OCI-LY1 (cell line): ENCODE measurements around the gene C1QTNF3.

Experiments used
- H2AFZ ChIP-seq: fragments of 200-600 bp; sonication (generic), shearing (Covaris generic); 2 replicates; pipeline ENCODE4 v1.6.0; 2014; ENCODE audit warnings: antibody characterized with exemption, mild to moderate bottlenecking, low read length
- H3F3A ChIP-seq: fragments of 200-600 bp; sonication (generic), shearing (Covaris generic); 2 replicates; pipeline ENCODE4 v1.6.0; 2014; ENCODE audit warnings: mild to moderate bottlenecking, antibody characterized with exemption, low read length, moderate library complexity; ENCODE audit not compliant: insufficient read depth
- H3K27ac ChIP-seq: fragments of 200-600 bp; sonication (generic); 2 replicates; pipeline ENCODE4 v1.5.1; 2014; ENCODE audit warnings: low read length, mixed run types, mild to moderate bottlenecking, low read depth; ENCODE audit not compliant: poor library complexity, severe bottlenecking
- H3K27me3 ChIP-seq: fragments of 200-600 bp; sonication (generic); 2 replicates; pipeline ENCODE4 v1.6.0; 2014; ENCODE audit warnings: antibody characterized with exemption, mild to moderate bottlenecking, low read length, moderate library complexity; ENCODE audit not compliant: insufficient read depth
- H3K36me3 ChIP-seq: fragments of 200-600 bp; sonication (generic); 2 replicates; pipeline ENCODE4 v1.6.1; 2014; ENCODE audit warnings: mild to moderate bottlenecking, antibody characterized with exemption, low read length, moderate library complexity, mixed read lengths; ENCODE audit not compliant: insufficient read depth
- H3K4me1 ChIP-seq: fragments of 200-600 bp; sonication (generic); 2 replicates; pipeline ENCODE4 v1.5.1; 2014; ENCODE audit warnings: mild to moderate bottlenecking, low read length, moderate library complexity; ENCODE audit not compliant: insufficient read depth, severe bottlenecking
- H3K4me2 ChIP-seq: fragments of 200-600 bp; sonication (generic), shearing (Covaris generic); 2 replicates; pipeline ENCODE4 v1.6.1; 2014; ENCODE audit warnings: low read length
- H3K4me3 ChIP-seq: fragments of 200-600 bp; sonication (generic); 2 replicates; pipeline ENCODE4 v1.5.1; 2014; ENCODE audit warnings: low read length, low read depth, mild to moderate bottlenecking, mixed read lengths; ENCODE audit not compliant: poor library complexity, severe bottlenecking
- H3K79me2 ChIP-seq: fragments of 200-600 bp; shearing (Covaris generic); 2 replicates; pipeline ENCODE4 v1.6.1; 2016; ENCODE audit warnings: mixed run types, low read length, mixed read lengths; ENCODE audit not compliant: insufficient read depth
- H3K9ac ChIP-seq: fragments of 200-600 bp; sonication (generic), shearing (Covaris generic); 2 replicates; pipeline ENCODE4 v1.6.1; 2014; ENCODE audit warnings: mild to moderate bottlenecking, low read length, mixed read lengths
- H3K9me2 ChIP-seq: fragments of 200-600 bp; sonication (generic), shearing (Covaris generic); 2 replicates; pipeline ENCODE4 v1.6.1; 2014; ENCODE audit warnings: low read depth, mild to moderate bottlenecking, low read length, mixed read lengths
- H3K9me3 ChIP-seq: fragments of 200-600 bp; shearing (Covaris generic); 2 replicates; pipeline ENCODE4 v1.6.1; 2014; ENCODE audit warnings: low read length, mixed read lengths
- H4K20me1 ChIP-seq: fragments of 200-600 bp; sonication (generic), shearing (Covaris generic); 2 replicates; pipeline ENCODE4 v1.6.0; 2016; ENCODE audit warnings: mild to moderate bottlenecking, low read length; ENCODE audit not compliant: insufficient read depth
- EZH2 ChIP-seq: fragments of 200-600 bp; sonication (generic), shearing (Covaris generic); IDR thresholded peaks from 2 replicates; pipeline ENCODE4 v1.8.0; 2017; ENCODE audit warnings: borderline replicate concordance, mixed run types, mild to moderate bottlenecking, antibody characterized with exemption, low read length, moderate library complexity, mixed read lengths
- TF ChIP-seq, protein P1 (sequence below): fragments of 200-600 bp; sonication (generic), shearing (Covaris generic); IDR thresholded peaks from 2 replicates; pipeline ENCODE4 v1.5.1; 2017; ENCODE audit warnings: mild to moderate bottlenecking, antibody characterized with exemption, low read length, moderate library complexity, mixed read lengths

Gene C1QTNF3

DNA sequence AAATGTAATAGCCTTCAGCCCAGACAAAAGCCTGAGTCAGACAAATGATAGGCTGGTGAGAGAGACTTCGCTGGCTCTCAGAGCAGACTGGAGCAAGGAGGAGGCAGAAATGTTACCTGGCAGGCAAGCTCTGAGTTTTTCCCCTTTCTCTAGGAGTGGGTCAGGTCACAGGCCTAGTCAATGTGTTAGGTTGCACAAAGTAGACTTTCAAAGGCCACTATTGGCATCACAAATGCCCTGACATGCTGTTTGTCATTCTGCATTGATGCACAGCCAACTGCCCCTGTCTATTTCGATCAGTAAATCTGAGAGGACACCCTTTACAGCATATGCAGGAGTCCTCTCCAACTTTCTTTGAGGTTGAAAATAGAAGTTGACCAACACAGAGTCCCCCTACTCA is 15.5 kb upstream of the C1QTNF3 start:
- no peak for TF ChIP-seq EZH2
- no peaks in the 10 kb centered on the region for H3K36me3 ChIP-seq

GRCh38 chr5:34057569-34057968 is 14.6 kb upstream of the C1QTNF3 start:
- H3K9ac ChIP-seq, result no peak overlapping the region
- H3F3A ChIP-seq, result no peaks in the 10 kb centered on the region
- H3K4me2 ChIP-seq, result no peak overlapping the region
- H4K20me1 ChIP-seq, result no peaks in the 10 kb centered on the region
- no peaks in the 10 kb centered on the region for H3K36me3 ChIP-seq
- no peak overlapping the region for H3K27ac ChIP-seq
- no peaks in the 10 kb centered on the region for H3K27me3 ChIP-seq
- no peaks in the 10 kb centered on the region for H3K9me2 ChIP-seq
- H3K4me1 ChIP-seq, result no peaks in the 10 kb centered on the region
- H3K9me3 ChIP-seq, result no peaks in the 10 kb centered on the region
- TF ChIP-seq, protein P1, sequence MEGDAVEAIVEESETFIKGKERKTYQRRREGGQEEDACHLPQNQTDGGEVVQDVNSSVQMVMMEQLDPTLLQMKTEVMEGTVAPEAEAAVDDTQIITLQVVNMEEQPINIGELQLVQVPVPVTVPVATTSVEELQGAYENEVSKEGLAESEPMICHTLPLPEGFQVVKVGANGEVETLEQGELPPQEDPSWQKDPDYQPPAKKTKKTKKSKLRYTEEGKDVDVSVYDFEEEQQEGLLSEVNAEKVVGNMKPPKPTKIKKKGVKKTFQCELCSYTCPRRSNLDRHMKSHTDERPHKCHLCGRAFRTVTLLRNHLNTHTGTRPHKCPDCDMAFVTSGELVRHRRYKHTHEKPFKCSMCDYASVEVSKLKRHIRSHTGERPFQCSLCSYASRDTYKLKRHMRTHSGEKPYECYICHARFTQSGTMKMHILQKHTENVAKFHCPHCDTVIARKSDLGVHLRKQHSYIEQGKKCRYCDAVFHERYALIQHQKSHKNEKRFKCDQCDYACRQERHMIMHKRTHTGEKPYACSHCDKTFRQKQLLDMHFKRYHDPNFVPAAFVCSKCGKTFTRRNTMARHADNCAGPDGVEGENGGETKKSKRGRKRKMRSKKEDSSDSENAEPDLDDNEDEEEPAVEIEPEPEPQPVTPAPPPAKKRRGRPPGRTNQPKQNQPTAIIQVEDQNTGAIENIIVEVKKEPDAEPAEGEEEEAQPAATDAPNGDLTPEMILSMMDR, result no peak
- no peak for TF ChIP-seq EZH2
- H2AFZ ChIP-seq, result no peak overlapping the region
- no peaks in the 10 kb centered on the region for H3K79me2 ChIP-seq
- no peak overlapping the region for H3K4me3 ChIP-seq

More for the DNA sequence above, 15.5 kb upstream of the C1QTNF3 start:
- Histone ChIP-seq H3K4me3 (no peak overlapping the region), H3K27me3 (no peaks in the 10 kb centered on the region), H3K4me2 (no peak overlapping the region), H3K9me2 (no peaks in the 10 kb centered on the region), H4K20me1 (no peaks in the 10 kb centered on the region), H3K79me2 (no peaks in the 10 kb centered on the region), H3K9me3 (no peaks in the 10 kb centered on the region), H3K4me1 (no peaks in the 10 kb centered on the region), H3K27ac (no peak overlapping the region), H3K9ac (no peak overlapping the region), H2AFZ (no peak overlapping the region), H3F3A (no peaks in the 10 kb centered on the region)

DNA sequence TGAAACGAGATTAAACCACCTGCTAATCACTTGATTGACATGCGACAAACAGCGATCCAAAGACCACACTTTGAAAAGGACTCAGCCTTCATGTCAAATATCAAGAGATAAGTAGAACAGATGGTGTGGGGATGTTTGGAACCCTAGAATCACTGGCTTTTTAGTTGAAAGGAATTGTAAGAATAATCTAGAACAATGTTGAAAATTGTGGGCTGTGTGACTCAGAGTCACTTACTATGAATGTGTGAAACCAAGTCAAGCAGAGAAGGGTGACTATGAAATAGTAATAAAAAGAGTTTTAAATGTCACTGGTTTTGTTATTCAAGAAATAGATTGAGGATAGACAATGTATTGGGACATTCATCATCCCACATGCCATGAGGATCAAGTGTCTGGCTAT is 14.1 kb upstream of the C1QTNF3 start:
- H3F3A ChIP-seq, result no peaks in the 10 kb centered on the region
- H3K9ac ChIP-seq, result no peak overlapping the region
- H3K4me3 ChIP-seq, result no peak overlapping the region
- H3K27me3 ChIP-seq, result no peaks in the 10 kb centered on the region
- no peak overlapping the region for H2AFZ ChIP-seq
- no peak overlapping the region for H3K4me2 ChIP-seq
- no peaks in the 10 kb centered on the region for H3K4me1 ChIP-seq
- no peak for TF ChIP-seq EZH2
- TF ChIP-seq, protein P1, result no peak
- no peaks in the 10 kb centered on the region for H3K79me2 ChIP-seq
- no peaks in the 10 kb centered on the region for H3K36me3 ChIP-seq
- no peaks in the 10 kb centered on the region for H3K9me2 ChIP-seq
- no peaks in the 10 kb centered on the region for H3K9me3 ChIP-seq
- no peaks in the 10 kb centered on the region for H4K20me1 ChIP-seq
- H3K27ac ChIP-seq, result no peak overlapping the region

DNA sequence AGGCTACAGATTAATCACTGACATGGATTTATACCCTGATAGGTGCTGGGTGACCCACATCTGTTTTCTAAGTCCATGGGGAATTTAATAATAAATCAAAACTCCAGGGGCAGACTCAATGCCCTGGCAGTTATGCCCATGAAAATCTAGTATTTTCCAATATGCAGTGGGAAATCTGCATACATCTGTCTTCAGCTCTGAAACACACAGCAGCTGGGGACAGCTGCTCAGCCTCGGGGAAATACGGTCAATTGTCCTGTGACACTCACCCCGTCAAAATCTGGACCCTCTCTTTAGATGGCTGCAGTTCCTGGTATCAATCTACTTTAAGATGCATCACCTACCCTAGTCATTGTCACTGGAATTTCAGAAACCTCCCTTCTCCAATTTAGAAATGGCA is 12.7 kb upstream of the C1QTNF3 start:
- no peaks in the 10 kb centered on the region for H3K4me1 ChIP-seq
- no peak overlapping the region for H3K4me2 ChIP-seq
- no peaks in the 10 kb centered on the region for H3K9me2 ChIP-seq
- H3F3A ChIP-seq, result no peaks in the 10 kb centered on the region
- no peaks in the 10 kb centered on the region for H3K79me2 ChIP-seq
- no peaks in the 10 kb centered on the region for H3K27me3 ChIP-seq
- no peaks in the 10 kb centered on the region for H3K36me3 ChIP-seq
- H3K27ac ChIP-seq, result no peak overlapping the region
- H3K4me3 ChIP-seq, result no peak overlapping the region
- H4K20me1 ChIP-seq, result no peaks in the 10 kb centered on the region
- no peak overlapping the region for H2AFZ ChIP-seq
- H3K9me3 ChIP-seq, result no peaks in the 10 kb centered on the region
- TF ChIP-seq, protein P1, result no peak
- TF ChIP-seq EZH2, result no peak
- H3K9ac ChIP-seq, result no peak overlapping the region
